Cardiac fibroblast (primary cell): ENCODE measurements around the gene ZBTB18.

Experiments
- DNase-seq, 2 donors: peaks; one replicate each; pipeline versions ENCODE4 v3.0.0 to v3.0.0-alpha.2; 2010; ENCODE audit warnings: low read depth in 2 of 2
- H3K4me3 ChIP-seq, 2 donors: replicated peaks in 1 of 2; 1 replicate in 1 of 2; 2 replicates in 1 of 2; pipeline ENCODE4 v1.5.1; 2011; ENCODE audit warnings: low read depth in 2 of 2, low read length in 2 of 2, mild to moderate bottlenecking in 2 of 2, moderate library complexity in 1 of 2
- TF ChIP-seq, protein P1 (sequence below): IDR thresholded peaks from one replicate; pipeline ENCODE4 v1.5.1; 2011; ENCODE audit warnings: low read depth, mild to moderate bottlenecking, low read length, inconsistent platforms

ZBTB18 gene

DNA sequence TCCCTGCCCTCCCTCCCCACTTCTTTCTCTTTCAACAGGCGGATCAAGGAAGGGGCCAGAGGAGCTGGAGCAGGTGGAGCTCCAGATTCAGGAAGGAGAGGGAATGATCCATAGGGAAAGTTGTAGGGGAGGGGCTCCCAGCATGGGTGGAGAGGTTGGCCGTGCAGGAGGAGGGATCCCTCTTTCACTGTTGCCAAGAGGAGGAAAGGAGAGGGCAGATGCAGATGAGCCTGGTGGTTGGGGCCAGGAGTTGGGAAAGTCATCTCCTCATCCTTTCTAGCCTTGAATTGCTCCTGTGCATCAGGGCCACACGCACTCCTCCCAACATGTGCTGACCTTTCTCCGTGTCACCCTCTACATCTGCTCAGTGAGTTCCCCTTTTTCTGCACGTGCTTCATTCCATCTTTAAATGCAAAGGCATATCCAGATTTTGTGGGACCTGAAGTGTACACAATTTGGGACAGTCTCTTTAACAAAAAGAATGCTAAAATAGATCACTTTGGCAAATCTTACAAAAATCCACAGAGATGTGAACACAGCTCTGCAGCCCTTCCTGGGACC is 32.4 kb downstream of the ZBTB18 start:
- no peak overlapping the region for H3K4me3 ChIP-seq
- DNase-seq = no peak
- TF ChIP-seq, protein P1, sequence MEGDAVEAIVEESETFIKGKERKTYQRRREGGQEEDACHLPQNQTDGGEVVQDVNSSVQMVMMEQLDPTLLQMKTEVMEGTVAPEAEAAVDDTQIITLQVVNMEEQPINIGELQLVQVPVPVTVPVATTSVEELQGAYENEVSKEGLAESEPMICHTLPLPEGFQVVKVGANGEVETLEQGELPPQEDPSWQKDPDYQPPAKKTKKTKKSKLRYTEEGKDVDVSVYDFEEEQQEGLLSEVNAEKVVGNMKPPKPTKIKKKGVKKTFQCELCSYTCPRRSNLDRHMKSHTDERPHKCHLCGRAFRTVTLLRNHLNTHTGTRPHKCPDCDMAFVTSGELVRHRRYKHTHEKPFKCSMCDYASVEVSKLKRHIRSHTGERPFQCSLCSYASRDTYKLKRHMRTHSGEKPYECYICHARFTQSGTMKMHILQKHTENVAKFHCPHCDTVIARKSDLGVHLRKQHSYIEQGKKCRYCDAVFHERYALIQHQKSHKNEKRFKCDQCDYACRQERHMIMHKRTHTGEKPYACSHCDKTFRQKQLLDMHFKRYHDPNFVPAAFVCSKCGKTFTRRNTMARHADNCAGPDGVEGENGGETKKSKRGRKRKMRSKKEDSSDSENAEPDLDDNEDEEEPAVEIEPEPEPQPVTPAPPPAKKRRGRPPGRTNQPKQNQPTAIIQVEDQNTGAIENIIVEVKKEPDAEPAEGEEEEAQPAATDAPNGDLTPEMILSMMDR = no peak

DNA sequence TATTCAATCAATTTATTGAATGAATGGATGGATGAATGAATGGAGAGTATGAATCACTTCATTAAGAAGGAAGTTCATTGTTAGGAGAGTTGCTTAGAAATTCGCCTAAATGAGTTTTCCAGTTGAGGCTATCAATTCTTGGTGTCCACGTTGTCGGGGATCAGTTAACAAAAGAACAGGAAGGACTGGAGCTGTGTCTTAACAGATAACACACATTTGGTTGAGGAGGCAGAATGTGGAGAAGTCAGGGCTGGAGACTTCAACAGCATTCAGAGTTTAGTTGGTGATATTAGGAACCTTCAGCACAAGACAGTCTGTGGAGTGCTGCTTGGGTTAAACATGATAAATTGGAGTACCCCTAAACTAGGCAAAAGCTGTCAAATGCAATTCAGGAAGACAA is 33.7 kb downstream of the ZBTB18 start:
- TF ChIP-seq, protein P1 = no peak
- no peak for DNase-seq
- H3K4me3 ChIP-seq = no peak overlapping the region

DNA sequence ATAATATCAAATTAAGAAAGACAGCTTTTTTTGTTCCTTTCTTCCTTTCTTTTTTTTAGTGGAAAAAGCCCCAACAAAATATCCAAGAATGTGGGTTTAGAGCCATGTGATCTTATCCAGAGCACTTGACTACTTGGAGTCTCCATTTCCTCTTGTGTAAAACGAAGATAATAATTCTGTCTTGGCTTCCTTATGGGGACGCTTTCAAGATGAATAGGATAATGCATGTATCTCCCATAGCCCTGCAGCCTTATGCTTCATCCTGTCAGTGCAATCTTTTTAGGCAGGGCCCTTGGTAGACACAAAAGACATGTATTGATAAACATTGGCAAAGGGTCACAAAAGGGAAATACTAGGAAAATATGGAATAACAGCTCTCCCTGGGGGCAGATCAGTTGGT is 34.8 kb downstream of the ZBTB18 start:
- no peak overlapping the region for H3K4me3 ChIP-seq
- DNase-seq = no peak
- TF ChIP-seq, protein P1 = no peak

DNA sequence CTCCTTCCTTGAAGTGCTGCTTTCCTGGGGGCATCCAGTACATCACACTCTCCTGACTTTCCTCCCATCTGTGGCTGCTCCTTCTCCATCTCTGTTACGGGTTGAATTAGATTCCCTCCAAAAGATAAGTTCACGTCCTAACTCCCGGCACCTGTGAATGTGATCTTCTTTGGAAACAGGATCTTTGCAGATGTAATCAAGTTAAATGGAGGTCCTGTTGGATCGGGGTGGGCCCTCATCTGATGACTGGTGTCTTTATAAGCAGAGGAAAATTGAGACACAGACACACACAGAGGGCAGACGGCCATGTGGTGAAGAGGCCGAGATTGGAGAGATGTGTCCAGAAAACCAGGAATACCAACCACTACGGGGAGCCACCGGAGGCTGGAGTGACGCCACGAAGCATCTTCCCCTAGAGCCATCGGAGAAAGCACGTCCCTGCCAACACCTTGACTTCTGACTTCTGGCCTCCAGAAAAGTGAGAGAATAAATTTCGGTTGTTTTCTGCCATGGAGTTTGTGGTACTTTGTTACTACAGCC is 36.0 kb downstream of the ZBTB18 start:
- no peak for DNase-seq
- H3K4me3 ChIP-seq = no peak overlapping the region
- TF ChIP-seq, protein P1 = no peak

GRCh38 chr1:244087611-244088010 is 36.5 kb downstream of the ZBTB18 start:
- TF ChIP-seq, protein P1 = no peak
- no peak for DNase-seq
- H3K4me3 ChIP-seq = no peak overlapping the region

DNA sequence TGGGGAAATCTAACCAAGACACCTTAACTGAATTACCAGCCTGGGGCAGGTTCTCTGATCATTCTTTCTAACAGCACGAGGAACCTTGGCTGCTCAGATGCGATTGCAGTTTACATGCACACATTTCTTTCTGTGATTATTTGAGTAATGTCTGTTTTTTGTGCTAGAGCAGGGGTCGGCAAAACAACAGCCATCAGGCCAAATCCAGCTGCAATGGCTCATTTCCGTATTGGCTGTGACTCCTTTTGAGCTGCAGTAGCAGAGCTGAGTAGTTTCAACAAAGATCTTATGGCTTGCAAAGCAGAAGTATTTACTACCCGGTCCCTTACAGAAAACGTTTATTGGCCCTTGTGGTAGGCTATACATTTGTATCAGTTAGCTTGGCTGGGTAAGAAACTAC is 37.1 kb downstream of the ZBTB18 start:
- no peak for DNase-seq
- no peak overlapping the region for H3K4me3 ChIP-seq
- TF ChIP-seq, protein P1 = no peak

DNA sequence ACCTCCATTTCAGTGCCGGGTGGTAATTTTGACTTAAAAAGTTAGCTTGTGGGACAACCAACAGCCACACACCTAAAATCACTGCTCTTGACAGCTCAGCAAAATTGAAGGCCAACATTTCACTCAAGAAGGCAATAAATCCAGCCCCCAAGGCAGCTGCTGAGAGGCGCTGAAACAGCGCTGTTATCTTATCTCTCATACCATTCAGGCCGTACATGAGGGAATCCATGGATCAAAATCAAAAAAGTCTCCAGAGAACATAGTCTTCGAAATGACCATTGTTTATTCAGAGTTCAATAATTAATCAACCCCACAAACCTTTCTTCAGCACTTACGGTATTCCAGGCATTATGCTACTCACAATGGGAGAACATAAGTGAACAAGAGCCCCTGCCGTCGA is 38.5 kb downstream of the ZBTB18 start:
- no peak for DNase-seq
- H3K4me3 ChIP-seq = no peak overlapping the region
- TF ChIP-seq, protein P1 = no peak
